ENCODE results near the gene BRD8. TPM values are rescaled to one million over a fixed set of nuclear protein-coding genes. Genes with fewer than 3 reads are reported as not detected.

Gene BRD8
- total and polyA plus RNA-seq, 9 of the 15 experiments (the other 6 are each of a cell fraction or from before 2014, with no cell fraction given), result 54.6 to 163 (median 87.0) TPM

DNA sequence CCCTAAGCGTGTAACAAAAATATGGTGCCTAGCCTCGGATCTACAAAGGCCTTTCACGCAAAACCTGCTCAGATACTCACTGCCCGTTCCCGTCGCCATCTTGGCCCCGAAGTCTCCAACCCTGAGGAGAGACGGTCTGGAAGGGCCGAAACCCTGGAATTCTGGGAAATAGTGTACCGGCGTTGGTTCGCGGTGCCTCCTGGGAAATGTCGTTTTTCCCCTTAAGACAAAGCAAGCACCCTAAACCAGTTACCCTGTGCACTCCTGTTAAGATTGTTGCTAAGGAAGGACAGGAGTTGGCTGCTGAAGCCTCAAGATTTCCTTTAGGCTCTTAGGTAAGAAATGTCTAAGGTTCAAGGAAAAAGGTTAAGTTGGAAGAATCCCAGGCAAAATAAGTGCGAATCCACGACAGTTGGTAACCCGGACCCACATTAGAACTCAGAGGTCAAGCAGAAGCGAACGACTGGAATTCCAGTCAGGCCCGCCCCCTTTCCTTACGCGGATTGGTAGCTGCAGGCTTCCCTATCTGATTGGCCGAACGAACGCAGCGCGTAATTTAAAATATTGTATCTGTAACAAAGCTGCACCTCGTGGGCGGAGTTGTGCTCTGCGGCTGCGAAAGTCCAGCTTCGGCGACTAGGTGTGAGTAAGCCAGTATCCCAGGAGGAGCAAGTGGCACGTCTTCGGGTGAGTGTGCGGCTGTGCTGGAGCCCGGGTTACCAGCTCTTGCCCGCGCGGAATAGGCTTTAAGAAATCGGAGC lies at the start of gene BRD8, which contains the start of gene KIF20A (continued):
- TF ChIP-seq, protein P1, sequence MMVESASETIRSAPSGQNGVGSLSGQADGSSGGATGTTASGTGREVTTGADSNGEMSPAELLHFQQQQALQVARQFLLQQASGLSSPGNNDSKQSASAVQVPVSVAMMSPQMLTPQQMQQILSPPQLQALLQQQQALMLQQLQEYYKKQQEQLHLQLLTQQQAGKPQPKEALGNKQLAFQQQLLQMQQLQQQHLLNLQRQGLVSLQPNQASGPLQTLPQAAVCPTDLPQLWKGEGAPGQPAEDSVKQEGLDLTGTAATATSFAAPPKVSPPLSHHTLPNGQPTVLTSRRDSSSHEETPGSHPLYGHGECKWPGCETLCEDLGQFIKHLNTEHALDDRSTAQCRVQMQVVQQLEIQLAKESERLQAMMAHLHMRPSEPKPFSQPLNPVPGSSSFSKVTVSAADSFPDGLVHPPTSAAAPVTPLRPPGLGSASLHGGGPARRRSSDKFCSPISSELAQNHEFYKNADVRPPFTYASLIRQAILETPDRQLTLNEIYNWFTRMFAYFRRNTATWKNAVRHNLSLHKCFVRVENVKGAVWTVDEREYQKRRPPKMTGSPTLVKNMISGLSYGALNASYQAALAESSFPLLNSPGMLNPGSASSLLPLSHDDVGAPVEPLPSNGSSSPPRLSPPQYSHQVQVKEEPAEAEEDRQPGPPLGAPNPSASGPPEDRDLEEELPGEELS (CRISPR knock-in tag; IDR thresholded peaks at IDR 0.05; ENCODE audit: borderline replicate concordance), result peak; percentile 53; the same call in 1 of the 2 replicates
- TF ChIP-seq XRCC5 (IDR thresholded peaks at IDR 0.05; ENCODE audit: low read depth, low read length), result no peak; the same call in none of the 2 replicates
- peak; percentile 59 for TF ChIP-seq RBM25 (IDR thresholded peaks at IDR 0.05; ENCODE audit: low read depth, low read length, severe bottlenecking)
- peak; percentile 91 for TF ChIP-seq TAF9B (IDR thresholded peaks at IDR 0.05; ENCODE audit: partially characterized antibody)
- peak; percentile 82 for TF ChIP-seq ZNF644 (tag; IDR thresholded peaks at IDR 0.05; ENCODE audit: low read depth)
- peak; percentile 99 for TF ChIP-seq NR2C1 (IDR thresholded peaks at IDR 0.05)
- TF ChIP-seq NR2C1 (tag; IDR thresholded peaks at IDR 0.05), result peak; percentile 99
- TF ChIP-seq RBFOX2 (IDR thresholded peaks at IDR 0.05; ENCODE audit: low read depth, low read length), result peak; percentile 92
- TF ChIP-seq CBX3 (IDR thresholded peaks at IDR 0.05; ENCODE audit: borderline replicate concordance in 1 of 2, low read length in 2 of 2), result peak in 1 of 2 experiments; percentile 23; a peak in 2 of 3 replicates
- TF ChIP-seq POLR2B (IDR thresholded peaks at IDR 0.05; ENCODE audit: low read depth, partially characterized antibody), result peak; percentile 97
- TF ChIP-seq, protein P2, sequence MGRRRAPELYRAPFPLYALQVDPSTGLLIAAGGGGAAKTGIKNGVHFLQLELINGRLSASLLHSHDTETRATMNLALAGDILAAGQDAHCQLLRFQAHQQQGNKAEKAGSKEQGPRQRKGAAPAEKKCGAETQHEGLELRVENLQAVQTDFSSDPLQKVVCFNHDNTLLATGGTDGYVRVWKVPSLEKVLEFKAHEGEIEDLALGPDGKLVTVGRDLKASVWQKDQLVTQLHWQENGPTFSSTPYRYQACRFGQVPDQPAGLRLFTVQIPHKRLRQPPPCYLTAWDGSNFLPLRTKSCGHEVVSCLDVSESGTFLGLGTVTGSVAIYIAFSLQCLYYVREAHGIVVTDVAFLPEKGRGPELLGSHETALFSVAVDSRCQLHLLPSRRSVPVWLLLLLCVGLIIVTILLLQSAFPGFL (CRISPR knock-in tag; IDR thresholded peaks at IDR 0.05), result no peak
- no peak for TF ChIP-seq ZNF197 (CRISPR knock-in tag; IDR thresholded peaks at IDR 0.05; ENCODE audit: low read depth)
- peak; percentile 30 to 99; a peak in 2 of 4 replicates for TF ChIP-seq HDAC1 (IDR thresholded peaks at IDR 0.05)
- peak; percentile 91 for TF ChIP-seq MYC (IDR thresholded peaks at IDR 0.05; ENCODE audit: low read depth, low read length)
- TF ChIP-seq MYC (CRISPR knock-in tag; IDR thresholded peaks at IDR 0.05; ENCODE audit: borderline replicate concordance, low read depth), result no peak
- no peak for TF ChIP-seq LEF1 (IDR thresholded peaks at IDR 0.05)
- TF ChIP-seq, protein P3, sequence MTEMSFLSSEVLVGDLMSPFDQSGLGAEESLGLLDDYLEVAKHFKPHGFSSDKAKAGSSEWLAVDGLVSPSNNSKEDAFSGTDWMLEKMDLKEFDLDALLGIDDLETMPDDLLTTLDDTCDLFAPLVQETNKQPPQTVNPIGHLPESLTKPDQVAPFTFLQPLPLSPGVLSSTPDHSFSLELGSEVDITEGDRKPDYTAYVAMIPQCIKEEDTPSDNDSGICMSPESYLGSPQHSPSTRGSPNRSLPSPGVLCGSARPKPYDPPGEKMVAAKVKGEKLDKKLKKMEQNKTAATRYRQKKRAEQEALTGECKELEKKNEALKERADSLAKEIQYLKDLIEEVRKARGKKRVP (CRISPR knock-in tag; IDR thresholded peaks at IDR 0.05), result no peak
- peak; percentile 43; the same call in 1 of the 2 replicates for TF ChIP-seq SREBF1 (IDR thresholded peaks at IDR 0.05; ENCODE audit: borderline replicate concordance, low read depth, low read length)
- no peak for TF ChIP-seq ZNF174 (CRISPR knock-in tag; IDR thresholded peaks at IDR 0.05)
- peak; percentile 88 for TF ChIP-seq KDM5B (IDR thresholded peaks at IDR 0.05; ENCODE audit: insufficient replicate concordance, low read depth, low read length)
- no peak for TF ChIP-seq SMAD4 (CRISPR knock-in tag; conservative IDR thresholded peaks at IDR 0.05)
- TF ChIP-seq, protein P4, sequence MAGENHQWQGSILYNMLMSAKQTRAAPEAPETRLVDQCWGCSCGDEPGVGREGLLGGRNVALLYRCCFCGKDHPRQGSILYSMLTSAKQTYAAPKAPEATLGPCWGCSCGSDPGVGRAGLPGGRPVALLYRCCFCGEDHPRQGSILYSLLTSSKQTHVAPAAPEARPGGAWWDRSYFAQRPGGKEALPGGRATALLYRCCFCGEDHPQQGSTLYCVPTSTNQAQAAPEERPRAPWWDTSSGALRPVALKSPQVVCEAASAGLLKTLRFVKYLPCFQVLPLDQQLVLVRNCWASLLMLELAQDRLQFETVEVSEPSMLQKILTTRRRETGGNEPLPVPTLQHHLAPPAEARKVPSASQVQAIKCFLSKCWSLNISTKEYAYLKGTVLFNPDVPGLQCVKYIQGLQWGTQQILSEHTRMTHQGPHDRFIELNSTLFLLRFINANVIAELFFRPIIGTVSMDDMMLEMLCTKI (IDR thresholded peaks at IDR 0.05; ENCODE audit: partially characterized antibody), result no peak
- TF ChIP-seq NFIC (IDR thresholded peaks at IDR 0.05), result peak; percentile 28; the same call in 1 of the 2 replicates

Measured in K562 (cell line).